Neural progenitor cell (in vitro differentiated cells): ENCODE data around the gene GNA15. TPM values are rescaled to one million over a fixed set of nuclear protein-coding genes. Genes with fewer than 3 reads are reported as not detected.

Experiments
- DNase-seq: peaks from one replicate; pipeline ENCODE4 v3.0.0-alpha.2; 2016; ENCODE audit warnings: low spot score
- H2AFZ ChIP-seq: fragments of 200-600 bp; sonication (generic); replicated peaks from 2 replicates; pipeline ENCODE4 v1.6.1; 2016; ENCODE audit warnings: antibody characterized with exemption
- H3F3A ChIP-seq: fragments of 200-600 bp; sonication (generic); 2 replicates; pipeline ENCODE4 v1.6.1; 2016; ENCODE audit warnings: antibody characterized with exemption, low read depth
- H3K27ac ChIP-seq: fragments of 200-600 bp; sonication (generic); 2 replicates; pipeline ENCODE4 v1.5.1; 2016; ENCODE audit warnings: mild to moderate bottlenecking
- H3K27me3 ChIP-seq: fragments of 200-600 bp; sonication (generic); 2 replicates; pipeline ENCODE4 v1.6.1; 2016; ENCODE audit warnings: mild to moderate bottlenecking, moderate library complexity
- H3K36me3 ChIP-seq: fragments of 200-600 bp; sonication (generic); 2 replicates; pipeline ENCODE4 v1.5.1; 2016
- H3K4me1 ChIP-seq: fragments of 200-600 bp; sonication (generic); 2 replicates; pipeline ENCODE4 v1.6.1; 2016; ENCODE audit warnings: mixed run types
- H3K4me2 ChIP-seq: fragments of 200-600 bp; sonication (generic); 2 replicates; pipeline ENCODE4 v1.6.1; 2016
- H3K4me3 ChIP-seq: fragments of 200-600 bp; sonication (generic); 2 replicates; pipeline ENCODE4 v1.5.1; 2016
- H3K79me2 ChIP-seq: fragments of 200-600 bp; sonication (generic); 2 replicates; pipeline ENCODE4 v1.6.1; 2016; ENCODE audit warnings: low read depth
- H3K9ac ChIP-seq: fragments of 200-600 bp; sonication (generic); 2 replicates; pipeline ENCODE4 v1.6.1; 2016
- H3K9me3 ChIP-seq: fragments of 200-600 bp; sonication (generic); 2 replicates; pipeline ENCODE4 v1.5.1; 2016; ENCODE audit warnings: low read depth
- H4K20me1 ChIP-seq: fragments of 200-600 bp; sonication (generic); 2 replicates; pipeline ENCODE4 v1.6.1; 2016; ENCODE audit warnings: low read depth
- H3K27ac Mint-ChIP-seq: 3 replicates; pipeline ENCODE4 v1.8.0; 2021; ENCODE audit warnings: mixed read lengths
- H3K27me3 Mint-ChIP-seq: 2 replicates; pipeline ENCODE4 v1.8.0; 2022; ENCODE audit warnings: low read depth, mild to moderate bottlenecking, inconsistent platforms, moderate library complexity, mixed read lengths; ENCODE audit not compliant: insufficient read depth
- H3K36me3 Mint-ChIP-seq: 3 replicates; pipeline ENCODE4 v1.8.0; 2021; ENCODE audit warnings: mixed read lengths
- H3K4me1 Mint-ChIP-seq: 3 replicates; pipeline ENCODE4 v1.8.0; 2021; ENCODE audit warnings: mixed read lengths
- H3K4me3 Mint-ChIP-seq: 3 replicates; pipeline ENCODE4 v1.8.0; 2021; ENCODE audit warnings: mild to moderate bottlenecking, moderate library complexity, mixed read lengths
- H3K9me3 Mint-ChIP-seq: 3 replicates; pipeline ENCODE4 v1.8.0; 2020; ENCODE audit warnings: mixed read lengths
- CTCF ChIP-seq: fragments of 200-600 bp; sonication (generic); IDR thresholded peaks from 2 replicates; pipeline ENCODE4 v1.5.1; 2017; ENCODE audit warnings: antibody characterized with exemption, mild to moderate bottlenecking
- EZH2 ChIP-seq: fragments of 200-600 bp; sonication (generic); IDR thresholded peaks from 2 replicates; pipeline ENCODE4 v1.6.1; 2017; ENCODE audit warnings: antibody characterized with exemption, mild to moderate bottlenecking, moderate library complexity
- EZH2phosphoT487 ChIP-seq: fragments of 200-600 bp; sonication (generic); IDR thresholded peaks from 2 replicates; pipeline ENCODE4 v1.6.1; 2017; ENCODE audit warnings: antibody characterized with exemption
- total RNA-seq: library from RNA; depleted of rRNA; stranded (reverse); fragments of >200 nt; gene quantifications from 2 replicates; pipeline ENCODE4 v1.2.3, GENCODE V29; 2015; ENCODE audit warnings: low replicate concordance

The GNA15 gene
- total RNA-seq, 1 donor from 2014 or later, result not detected

- peaks cover 38% of the 10 kb centered on the region for H4K20me1 ChIP-seq
- DNase-seq, result no peak
- H3K4me3 ChIP-seq, result no peak overlapping the region
- H3K4me3 Mint-ChIP-seq, result no peak overlapping the region
- H3K9me3 ChIP-seq, result no peaks in the 10 kb centered on the region
- H3K27ac ChIP-seq, result no peak overlapping the region
- no peak overlapping the region for H3K4me2 ChIP-seq
- no peaks in the 10 kb centered on the region for H3K27me3 ChIP-seq
- no peaks in the 10 kb centered on the region for H3F3A ChIP-seq
- H3K4me1 ChIP-seq, result no peaks in the 10 kb centered on the region
- no peak overlapping the region for H3K27ac Mint-ChIP-seq
- H3K27me3 Mint-ChIP-seq, result no peaks in the 10 kb centered on the region
- H3K36me3 ChIP-seq, result no peaks in the 10 kb centered on the region
- peaks cover 5% of the 10 kb centered on the region for H3K36me3 Mint-ChIP-seq
- H3K79me2 ChIP-seq, result peaks cover 38% of the 10 kb centered on the region
- no peak overlapping the region for H3K9ac ChIP-seq
- H2AFZ ChIP-seq, result no peak overlapping the region
- TF ChIP-seq EZH2phosphoT487 (no peak), EZH2 (no peak), CTCF (no peak)
- H3K4me1 Mint-ChIP-seq, result no peaks in the 10 kb centered on the region
- no peaks in the 10 kb centered on the region for H3K9me3 Mint-ChIP-seq
Observed at GRCh38 chr19:3192684-3193083, 56.9 kb downstream of the GNA15 start.

DNA sequence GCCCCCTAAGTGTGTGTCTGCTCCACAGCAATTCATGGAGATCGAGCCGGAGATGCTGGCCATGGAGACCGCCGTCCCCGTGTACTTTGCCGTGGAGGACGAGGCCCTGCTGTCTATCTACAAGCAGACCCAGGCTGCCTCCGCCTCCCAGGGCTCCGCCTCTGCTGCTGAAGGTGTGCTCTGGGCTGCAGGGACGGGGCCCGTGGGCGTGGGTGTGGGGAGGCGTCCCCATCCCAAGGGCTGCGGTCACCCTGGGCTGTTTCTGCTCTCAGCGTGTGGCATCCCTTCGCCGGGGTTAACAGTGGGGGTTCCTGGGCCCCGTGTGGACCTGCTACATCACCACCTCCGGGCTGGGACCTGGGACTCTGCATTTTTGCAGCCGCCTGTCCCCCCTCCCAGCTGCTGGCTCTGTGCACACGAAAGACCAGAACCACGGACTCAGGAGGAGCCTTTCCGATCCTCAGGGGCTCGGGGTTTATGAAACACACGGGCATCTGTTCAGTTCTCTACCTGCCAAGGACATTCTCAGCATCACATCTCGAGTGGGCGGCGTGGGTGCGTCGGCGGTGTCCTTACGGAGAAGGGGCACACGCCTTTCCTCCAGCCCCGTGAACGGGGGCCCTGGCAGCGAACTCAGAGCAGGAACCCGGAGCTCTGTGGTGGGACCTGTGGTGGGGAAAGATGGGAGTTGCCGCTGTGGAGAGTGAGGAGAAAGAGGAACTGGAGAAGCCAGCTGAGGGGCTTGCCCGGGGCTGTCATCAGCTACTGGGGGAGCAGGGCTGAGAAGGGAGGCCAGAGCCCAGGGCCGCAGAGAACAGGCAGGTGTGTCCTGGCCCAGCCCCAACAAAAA, 57.6 kb downstream of the GNA15 start:
- no peak overlapping the region for H3K27ac Mint-ChIP-seq
- H3K36me3 ChIP-seq, result no peaks in the 10 kb centered on the region

GRCh38 chr19:3194106-3195087, 58.6 kb downstream of the GNA15 start:
- no peaks in the 10 kb centered on the region for H3K9me3 Mint-ChIP-seq
- H3K4me1 Mint-ChIP-seq, result no peaks in the 10 kb centered on the region
- no peaks in the 10 kb centered on the region for H3F3A ChIP-seq
- H3K4me3 ChIP-seq, result no peak overlapping the region
- H3K4me1 ChIP-seq, result no peaks in the 10 kb centered on the region
- no peak overlapping the region for H3K27ac ChIP-seq
- H3K9me3 ChIP-seq, result no peaks in the 10 kb centered on the region
- no peak overlapping the region for H3K27ac Mint-ChIP-seq
- TF ChIP-seq EZH2 (no peak), EZH2phosphoT487 (no peak), CTCF (no peak)
- H3K27me3 ChIP-seq, result no peaks in the 10 kb centered on the region
- no peaks in the 10 kb centered on the region for H3K27me3 Mint-ChIP-seq
- no peak overlapping the region for H2AFZ ChIP-seq
- no peak overlapping the region for H3K4me3 Mint-ChIP-seq
- H3K36me3 ChIP-seq, result no peaks in the 10 kb centered on the region
- H3K9ac ChIP-seq, result no peak overlapping the region
- peaks cover 21% of the 10 kb centered on the region for H3K79me2 ChIP-seq
- peaks cover 5% of the 10 kb centered on the region for H3K36me3 Mint-ChIP-seq
- no peak overlapping the region for H3K4me2 ChIP-seq
- no peak for DNase-seq
- peaks cover 23% of the 10 kb centered on the region for H4K20me1 ChIP-seq

More for the DNA sequence above, 57.6 kb downstream of the GNA15 start:
- Mint-ChIP-seq H3K36me3 (peaks cover 5% of the 10 kb centered on the region), H3K4me1 (no peaks in the 10 kb centered on the region), H3K9me3 (no peaks in the 10 kb centered on the region), H3K27me3 (no peaks in the 10 kb centered on the region), H3K4me3 (no peak overlapping the region)
- Histone ChIP-seq H3K4me2 (no peak overlapping the region), H3K9ac (no peak overlapping the region), H3F3A (no peaks in the 10 kb centered on the region), H3K9me3 (no peaks in the 10 kb centered on the region), H3K79me2 (peaks cover 30% of the 10 kb centered on the region), H2AFZ (no peak overlapping the region), H3K4me1 (no peaks in the 10 kb centered on the region), H3K27ac (no peak overlapping the region), H3K27me3 (no peaks in the 10 kb centered on the region), H4K20me1 (peaks cover 30% of the 10 kb centered on the region), H3K4me3 (no peak overlapping the region)
- no peak for DNase-seq
- TF ChIP-seq CTCF, result no peak
- no peak for TF ChIP-seq EZH2
- TF ChIP-seq EZH2phosphoT487, result no peak
